ENCODE results near the gene MCM8.

Gene MCM8

DNA sequence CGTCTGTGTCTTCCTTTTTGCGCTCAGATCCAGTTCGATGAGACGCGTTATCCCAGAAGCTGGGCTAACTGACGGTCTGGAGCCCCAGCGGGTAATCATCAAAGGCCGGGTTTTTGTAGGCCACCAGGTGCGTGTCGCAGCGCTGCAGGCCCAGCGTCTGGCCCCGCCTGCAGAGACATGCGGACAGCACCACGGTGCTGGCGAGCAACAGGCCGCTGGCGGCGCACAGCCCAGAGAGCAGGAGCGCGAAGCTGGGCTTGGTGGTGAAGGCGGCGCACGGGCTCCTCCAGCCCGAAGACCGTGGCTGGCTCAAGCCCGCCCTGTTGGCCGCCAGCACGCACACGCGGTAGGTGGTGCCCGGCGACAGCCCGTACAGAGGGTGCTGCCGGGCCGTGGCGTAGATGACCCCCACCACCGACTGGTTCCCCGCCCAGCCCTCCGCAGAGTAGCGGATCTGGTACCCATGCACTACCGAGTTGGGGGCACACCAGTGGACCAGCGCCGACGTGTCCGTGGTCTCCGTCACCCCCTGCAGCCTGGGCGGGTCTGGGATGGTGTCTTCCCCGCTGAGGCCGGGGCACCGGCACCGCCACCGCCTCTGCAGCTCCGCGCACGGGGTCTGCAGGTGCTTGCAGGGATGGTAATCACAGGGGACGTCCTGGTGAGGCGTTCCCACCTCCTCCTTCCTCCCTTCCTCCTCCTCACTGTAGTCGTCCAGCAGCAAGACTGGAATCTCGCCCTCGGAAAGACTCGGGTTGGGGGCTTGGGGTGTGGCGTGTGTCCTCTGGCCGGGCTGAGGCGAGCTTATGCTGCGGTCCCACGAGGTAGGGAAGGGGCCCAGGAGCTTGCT lies 90.7 kb downstream of the MCM8 start:
- Histone ChIP-seq H3K4me3 (ENCODE audit: low read length) (no peak overlapping the region), H3K4me2 (ENCODE audit: low read length) (no peak overlapping the region), H3K27ac (ENCODE audit: low read depth, low read length) (no peak overlapping the region), H3K9me2 (replicated peaks; ENCODE audit: control insufficient read depth, low read length) (no peaks in the 10 kb centered on the region), H3F3A (ENCODE audit: control insufficient read depth, insufficient read depth) (no peaks in the 10 kb centered on the region), H4K20me1 (ENCODE audit: control insufficient read depth, insufficient read depth, low read depth, low read length) (no peaks in the 10 kb centered on the region), H3K27me3 (ENCODE audit: control insufficient read depth, low read length) (no peaks in the 10 kb centered on the region), H3K4me1 (ENCODE audit: control insufficient read depth, low read length) (no peaks in the 10 kb centered on the region), H3K36me3 (ENCODE audit: control insufficient read depth, low read length) (peaks cover 48% of the 10 kb centered on the region), H3K79me2 (ENCODE audit: control insufficient read depth, low read length) (no peaks in the 10 kb centered on the region), H3K9me3 (ENCODE audit: control insufficient read depth, insufficient read depth, low read length) (no peaks in the 10 kb centered on the region)
- no peak for TF ChIP-seq EZH2phosphoT487 (IDR thresholded peaks at IDR 0.05; ENCODE audit: borderline replicate concordance, low read length)
- TF ChIP-seq, protein P1, sequence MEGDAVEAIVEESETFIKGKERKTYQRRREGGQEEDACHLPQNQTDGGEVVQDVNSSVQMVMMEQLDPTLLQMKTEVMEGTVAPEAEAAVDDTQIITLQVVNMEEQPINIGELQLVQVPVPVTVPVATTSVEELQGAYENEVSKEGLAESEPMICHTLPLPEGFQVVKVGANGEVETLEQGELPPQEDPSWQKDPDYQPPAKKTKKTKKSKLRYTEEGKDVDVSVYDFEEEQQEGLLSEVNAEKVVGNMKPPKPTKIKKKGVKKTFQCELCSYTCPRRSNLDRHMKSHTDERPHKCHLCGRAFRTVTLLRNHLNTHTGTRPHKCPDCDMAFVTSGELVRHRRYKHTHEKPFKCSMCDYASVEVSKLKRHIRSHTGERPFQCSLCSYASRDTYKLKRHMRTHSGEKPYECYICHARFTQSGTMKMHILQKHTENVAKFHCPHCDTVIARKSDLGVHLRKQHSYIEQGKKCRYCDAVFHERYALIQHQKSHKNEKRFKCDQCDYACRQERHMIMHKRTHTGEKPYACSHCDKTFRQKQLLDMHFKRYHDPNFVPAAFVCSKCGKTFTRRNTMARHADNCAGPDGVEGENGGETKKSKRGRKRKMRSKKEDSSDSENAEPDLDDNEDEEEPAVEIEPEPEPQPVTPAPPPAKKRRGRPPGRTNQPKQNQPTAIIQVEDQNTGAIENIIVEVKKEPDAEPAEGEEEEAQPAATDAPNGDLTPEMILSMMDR (IDR thresholded peaks at IDR 0.05; ENCODE audit: low read depth, low read length, poor library complexity, severe bottlenecking), result no peak

DNA sequence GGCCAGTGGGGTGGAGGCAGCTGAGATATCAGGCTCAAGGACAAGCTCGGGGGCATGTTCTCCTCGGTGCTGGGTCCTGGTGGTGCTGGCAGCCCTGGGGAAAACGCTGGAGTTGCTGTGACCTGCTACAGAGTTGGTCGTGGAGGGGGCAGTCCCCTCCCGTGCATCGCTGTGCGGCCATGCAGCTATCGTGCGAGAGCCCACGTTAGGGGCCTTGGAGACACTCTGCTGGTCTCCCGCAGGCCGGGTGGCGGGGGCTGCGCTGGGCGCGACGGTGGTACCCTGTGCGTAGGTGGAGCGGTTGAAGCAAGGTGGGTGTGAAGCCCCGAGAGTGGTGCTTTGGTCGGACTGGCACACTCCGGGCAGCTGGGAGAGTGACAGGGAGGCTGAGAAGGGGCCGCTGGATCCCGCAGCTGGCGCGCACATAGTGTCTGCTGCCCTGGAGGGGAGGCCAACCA lies 91.4 kb downstream of the MCM8 start:
- Histone ChIP-seq H3K27me3 (ENCODE audit: control insufficient read depth, low read length) (no peaks in the 10 kb centered on the region), H3K4me2 (ENCODE audit: low read length) (no peak overlapping the region), H3K4me1 (ENCODE audit: control insufficient read depth, low read length) (no peaks in the 10 kb centered on the region), H3F3A (ENCODE audit: control insufficient read depth, insufficient read depth) (no peaks in the 10 kb centered on the region), H3K27ac (ENCODE audit: low read depth, low read length) (no peak overlapping the region), H3K36me3 (ENCODE audit: control insufficient read depth, low read length) (peaks cover 42% of the 10 kb centered on the region), H3K9me2 (replicated peaks; ENCODE audit: control insufficient read depth, low read length) (no peaks in the 10 kb centered on the region), H4K20me1 (ENCODE audit: control insufficient read depth, insufficient read depth, low read depth, low read length) (no peaks in the 10 kb centered on the region), H3K9me3 (ENCODE audit: control insufficient read depth, insufficient read depth, low read length) (no peaks in the 10 kb centered on the region), H3K79me2 (ENCODE audit: control insufficient read depth, low read length) (no peaks in the 10 kb centered on the region), H3K4me3 (ENCODE audit: low read length) (no peak overlapping the region)
- no peak for TF ChIP-seq EZH2phosphoT487 (IDR thresholded peaks at IDR 0.05; ENCODE audit: borderline replicate concordance, low read length)
- TF ChIP-seq, protein P1 (IDR thresholded peaks at IDR 0.05; ENCODE audit: low read depth, low read length, poor library complexity, severe bottlenecking), result no peak

DNA sequence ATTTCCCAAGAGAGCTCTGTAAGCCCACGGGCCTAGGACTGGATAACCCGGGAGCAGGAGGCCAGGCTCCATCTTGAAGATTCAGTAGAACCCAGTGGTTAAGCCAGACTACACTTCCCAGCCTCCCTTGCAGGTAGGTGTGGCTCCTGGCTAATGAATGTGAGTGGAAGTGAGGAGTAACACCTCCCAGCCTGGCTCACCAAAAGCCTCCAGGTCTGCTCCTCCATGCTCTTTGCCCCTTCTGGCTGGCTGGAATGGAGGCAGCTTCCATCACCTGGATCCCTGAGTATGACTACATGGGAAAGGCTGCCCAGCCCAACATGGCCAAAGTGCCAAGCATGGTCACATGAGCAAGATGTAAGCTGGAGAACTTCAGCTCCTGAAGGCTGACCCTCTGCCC lies 93.7 kb downstream of the MCM8 start:
- Histone ChIP-seq H3K4me3 (ENCODE audit: low read length) (no peak overlapping the region), H3F3A (ENCODE audit: control insufficient read depth, insufficient read depth) (no peaks in the 10 kb centered on the region), H4K20me1 (ENCODE audit: control insufficient read depth, insufficient read depth, low read depth, low read length) (no peaks in the 10 kb centered on the region), H3K4me2 (ENCODE audit: low read length) (no peak overlapping the region), H3K27ac (ENCODE audit: low read depth, low read length) (no peak overlapping the region), H3K9me2 (replicated peaks; ENCODE audit: control insufficient read depth, low read length) (no peaks in the 10 kb centered on the region), H3K79me2 (ENCODE audit: control insufficient read depth, low read length) (no peaks in the 10 kb centered on the region), H3K9me3 (ENCODE audit: control insufficient read depth, insufficient read depth, low read length) (no peaks in the 10 kb centered on the region), H3K4me1 (ENCODE audit: control insufficient read depth, low read length) (no peaks in the 10 kb centered on the region), H3K27me3 (ENCODE audit: control insufficient read depth, low read length) (no peaks in the 10 kb centered on the region), H3K36me3 (ENCODE audit: control insufficient read depth, low read length) (peaks cover 21% of the 10 kb centered on the region)
- TF ChIP-seq EZH2phosphoT487 (IDR thresholded peaks at IDR 0.05; ENCODE audit: borderline replicate concordance, low read length), result no peak
- TF ChIP-seq, protein P1 (IDR thresholded peaks at IDR 0.05; ENCODE audit: low read depth, low read length, poor library complexity, severe bottlenecking), result no peak
